HepG2 (cell line): ENCODE results near the gene PTMA. TPM values are rescaled to one million over a fixed set of nuclear protein-coding genes. Genes with fewer than 3 reads are reported as not detected.

Experiments used
- ARNT2 ChIP-seq: sonication (generic); formaldehyde crosslinking; IDR thresholded peaks from 2 replicates; pipeline ENCODE4 v1.8.0; 2022; ENCODE audit warnings: mild to moderate bottlenecking, low read depth, missing genetic modification reagents, moderate library complexity
- BCL3 ChIP-seq: sonication (generic); formaldehyde crosslinking; IDR thresholded peaks from 2 replicates; pipeline ENCODE4 v1.5.1; 2020; ENCODE audit warnings: mild to moderate bottlenecking, missing genetic modification reagents, moderate library complexity
- HMGXB3 ChIP-seq: sonication (generic); formaldehyde crosslinking; IDR thresholded peaks from 2 replicates; pipeline ENCODE4 v1.4.0; 2020; ENCODE audit warnings: missing genetic modification reagents, borderline replicate concordance
- MTA3 ChIP-seq: sonication (generic); formaldehyde crosslinking; IDR thresholded peaks from 2 replicates; pipeline ENCODE4 v1.4.0; 2020; ENCODE audit warnings: missing genetic modification reagents
- RBM39 ChIP-seq: fragments of 200-400 bp; formaldehyde crosslinking; IDR thresholded peaks from one replicate; pipeline ENCODE4 v1.6.1; 2018; ENCODE audit warnings: antibody characterized with exemption, mild to moderate bottlenecking, low read depth, low read length; ENCODE audit not compliant: poor library complexity, severe bottlenecking
- RNF2 ChIP-seq: fragments of 450-650 bp; conservative IDR thresholded peaks from 2 replicates; pipeline ENCODE4 v1.6.1; 2016; ENCODE audit warnings: low read depth
- THAP9 ChIP-seq: sonication (generic); formaldehyde crosslinking; IDR thresholded peaks from 2 replicates; pipeline ENCODE4; 2020; ENCODE audit warnings: missing genetic modification reagents, mild to moderate bottlenecking, borderline replicate concordance
- ZFP90 ChIP-seq: sonication (generic); formaldehyde crosslinking; IDR thresholded peaks from 2 replicates; pipeline ENCODE4 v1.8.0; 2022; ENCODE audit warnings: missing genetic modification reagents, mild to moderate bottlenecking, inconsistent platforms, borderline replicate concordance
- ZNF337 ChIP-seq: sonication (generic); formaldehyde crosslinking; IDR thresholded peaks from 2 replicates; pipeline ENCODE4 v1.5.1; 2020; ENCODE audit warnings: missing genetic modification reagents, low read depth, mild to moderate bottlenecking, borderline replicate concordance
- ZUFSP ChIP-seq: sonication (generic); formaldehyde crosslinking; IDR thresholded peaks from 2 replicates; pipeline ENCODE4 v1.9.0; 2021; ENCODE audit warnings: missing genetic modification reagents, mild to moderate bottlenecking, borderline replicate concordance
- polyA plus RNA-seq, 8 experiments: library from polyadenylated mRNA; depleted of rRNA in 3 of 8; stranded (reverse) in 7 of 8; unstranded in 1 of 8; fragments of >200 nt; fragmentation: Illumina TruSeq in 4 of 8; extraction: Trizol in 4 of 8; gene quantifications; 2 replicates each; pipeline versions ENCODE4 v1.2.1 to v1.2.3, GENCODE V29; 2011 to 2016; ENCODE audit warnings: low read depth in 4 of 8, missing spikeins in 1 of 8, mixed read lengths in 1 of 8; ENCODE audit not compliant: insufficient read depth in 1 of 8
- total RNA-seq, 5 experiments: library from RNA; depleted of rRNA; stranded (reverse); fragments of >200 nt; fragmentation: Illumina TruSeq; extraction: Trizol; gene quantifications; 2 replicates each; pipeline ENCODE4 v1.2.3, GENCODE V29; 2016; ENCODE audit warnings: low read depth in 1 of 5

PTMA gene
- total and polyA plus RNA-seq, 2 of the 13 experiments (the other 11 are each of a cell fraction or from before 2014, with no cell fraction given), result 190 to 1,086 TPM

- TF ChIP-seq ZUFSP (CRISPR knock-in tag) (no peak), ARNT2 (CRISPR knock-in tag) (no peak; the same call in 1 of the 2 replicates), HMGXB3 (no peak; the same call in 1 of the 2 replicates), THAP9 (CRISPR knock-in tag) (peak; percentile 71; the same call in 1 of the 2 replicates), ZNF337 (CRISPR knock-in tag) (no peak; the same call in 1 of the 2 replicates), RBM39 (peak; percentile 41), ZFP90 (CRISPR knock-in tag) (no peak), RNF2 (0 out of 2 replicates have a peak, but pooled peaks have one; percentile 34), MTA3 (CRISPR knock-in tag) (no peak), BCL3 (CRISPR knock-in tag) (peak; percentile 91)
These were observed 6.6 kb upstream of the PTMA start (continued) for GRCh38 chr2:231701456-231702373.
